DMS114 treated with DMSO at 0.1 percent for 48 hours (cell line): Measurements from ENCODE around the gene HOXC11.

Experiments used
- DNase-seq: peaks from one replicate; lab custom pipeline; 2025; ENCODE audit not compliant: unreplicated experiment; lab: John Stamatoyannopoulos, UW

Gene HOXC11

GRCh38 chr12:53956914-53957536, 15.9 kb upstream of the HOXC11 start:
- DNase-seq: no peak

- no peak for DNase-seq
Measured at GRCh38 chr12:53958128-53958527, 14.8 kb upstream of the HOXC11 start.

- no peak for DNase-seq
Measured at GRCh38 chr12:53959314-53959713, 13.6 kb upstream of the HOXC11 start.

GRCh38 chr12:53960187-53961024, 12.5 kb upstream of the HOXC11 start:
- DNase-seq: no peak

GRCh38 chr12:53961025-53961761, 11.7 kb upstream of the HOXC11 start:
- DNase-seq: no peak

- no peak for DNase-seq
Measured at GRCh38 chr12:53963005-53963404, 9.9 kb upstream of the HOXC11 start.

GRCh38 chr12:53963434-53964314, 9.3 kb upstream of the HOXC11 start:
- DNase-seq: no peak

- no peak for DNase-seq
Measured at GRCh38 chr12:53964315-53964713, 8.6 kb upstream of the HOXC11 start.

GRCh38 chr12:53965281-53966084, 7.4 kb upstream of the HOXC11 start:
- DNase-seq: no peak

- DNase-seq: no peak
Measured at GRCh38 chr12:53966085-53966384, 6.9 kb upstream of the HOXC11 start.

GRCh38 chr12:53966385-53967133, 6.4 kb upstream of the HOXC11 start:
- DNase-seq: no peak

GRCh38 chr12:53967421-53967925, 5.5 kb upstream of the HOXC11 start:
- no peak for DNase-seq

GRCh38 chr12:53968214-53969127, 4.5 kb upstream of the HOXC11 start:
- no peak for DNase-seq

- DNase-seq: no peak
Measured at GRCh38 chr12:53969588-53970259, 3.2 kb upstream of the HOXC11 start.

- no peak for DNase-seq
Measured at GRCh38 chr12:53970451-53970850, 2.5 kb upstream of the HOXC11 start.

GRCh38 chr12:53971129-53971528, 1.8 kb upstream of the HOXC11 start:
- no peak for DNase-seq

- no peak for DNase-seq
Measured at GRCh38 chr12:53971686-53972085, 1.2 kb upstream of the HOXC11 start.
